GM23248 (cell line): ENCODE measurements around the gene C4B. TPM values are rescaled to one million over a fixed set of nuclear protein-coding genes. Genes with fewer than 3 reads are reported as not detected.

Source experiments
- DNase-seq: peaks from one replicate; pipeline ENCODE4 v3.0.0-alpha.2; 2015
- H2AFZ ChIP-seq: fragments of 200-600 bp; sonication (generic); 2 replicates; pipeline ENCODE4 v1.6.1; 2016; ENCODE audit warnings: antibody characterized with exemption
- H3F3A ChIP-seq: fragments of 200-600 bp; sonication (generic); 2 replicates; pipeline ENCODE4 v1.6.1; 2016; ENCODE audit warnings: mild to moderate bottlenecking, antibody characterized with exemption, mixed run types; ENCODE audit not compliant: insufficient read depth
- H3K27ac ChIP-seq: fragments of 200-600 bp; sonication (generic); 2 replicates; pipeline ENCODE4 v1.5.1; 2016; ENCODE audit warnings: mild to moderate bottlenecking
- H3K27me3 ChIP-seq: fragments of 200-600 bp; sonication (generic); replicated peaks from 2 replicates; pipeline ENCODE4 v1.6.1; 2016; ENCODE audit warnings: mild to moderate bottlenecking; ENCODE audit not compliant: insufficient read depth
- H3K36me3 ChIP-seq: fragments of 200-600 bp; sonication (generic); 2 replicates; pipeline ENCODE4 v1.6.1; 2016; ENCODE audit warnings: low read depth, mild to moderate bottlenecking
- H3K4me1 ChIP-seq: fragments of 200-600 bp; sonication (generic); 2 replicates; pipeline ENCODE4 v1.6.1; 2016; ENCODE audit warnings: mild to moderate bottlenecking; ENCODE audit not compliant: insufficient read depth
- H3K4me2 ChIP-seq: fragments of 200-600 bp; sonication (generic); one replicate; pipeline ENCODE4 v1.6.1; 2016; ENCODE audit warnings: mild to moderate bottlenecking; ENCODE audit not compliant: unreplicated experiment
- H3K4me3 ChIP-seq: fragments of 200-600 bp; sonication (generic); 2 replicates; pipeline ENCODE4 v1.5.1; 2016; ENCODE audit warnings: mild to moderate bottlenecking
- H3K79me2 ChIP-seq: fragments of 200-600 bp; sonication (generic); 2 replicates; pipeline ENCODE4 v1.6.1; 2016; ENCODE audit warnings: mild to moderate bottlenecking; ENCODE audit not compliant: insufficient read depth
- H3K9ac ChIP-seq: fragments of 200-600 bp; sonication (generic); 2 replicates; pipeline ENCODE4 v1.6.1; 2016; ENCODE audit warnings: mild to moderate bottlenecking
- H3K9me2 ChIP-seq: fragments of 200-600 bp; sonication (generic); 2 replicates; pipeline ENCODE4 v1.6.1; 2016; ENCODE audit warnings: mixed run types, mild to moderate bottlenecking, moderate library complexity; ENCODE audit not compliant: insufficient read depth
- H3K9me3 ChIP-seq: fragments of 200-600 bp; sonication (generic); one replicate; pipeline ENCODE4 v1.6.1; 2017; ENCODE audit warnings: low read depth
- H4K20me1 ChIP-seq: fragments of 200-600 bp; sonication (generic); 2 replicates; pipeline ENCODE4 v1.6.0; 2016; ENCODE audit not compliant: insufficient read depth
- EZH2 ChIP-seq: fragments of 200-600 bp; sonication (generic); IDR thresholded peaks from 2 replicates; pipeline ENCODE4 v1.6.1; 2018; ENCODE audit warnings: antibody characterized with exemption, mild to moderate bottlenecking; ENCODE audit not compliant: insufficient read depth, poor library complexity, severe bottlenecking
- EZH2phosphoT487 ChIP-seq: fragments of 200-600 bp; sonication (generic); IDR thresholded peaks from 2 replicates; pipeline ENCODE4 v1.6.1; 2018; ENCODE audit warnings: antibody characterized with exemption, moderate library complexity, mild to moderate bottlenecking, low read depth; ENCODE audit not compliant: insufficient read depth
- WGBS, 2 experiments: methylation state at CpG; one replicate each; pipeline ENCODE4 v1.1.6; 2015 to 2017; ENCODE audit warnings: low lambda C conversion rate in 2 of 2, low coverage in 1 of 2; ENCODE audit errors: missing lambda C conversion rate in 2 of 2; 5-methylcytosine and 5-hydroxymethylcytosine counted together
- in situ Hi-C: fragments of 300-500 bp; cut with MboI; formaldehyde crosslinking; loops from 2 replicates; pipeline ENCODE4 v1.15.0; 2020
- polyA plus RNA-seq: library from polyadenylated mRNA; unstranded; fragments of >200 nt; fragmentation: Nextera tagmentation; extraction: Ambion mirVana; gene quantifications from 2 replicates; pipeline ENCODE4 v1.2.1, GENCODE V29; 2016
- total RNA-seq: library from RNA; depleted of rRNA; stranded (reverse); fragments of >200 nt; shearing (Covaris generic); gene quantifications from 2 replicates; pipeline ENCODE4 v1.2.3, GENCODE V29; 2014

C4B gene
- total and polyA plus RNA-seq, 2 experiments from 2014 or later: 2.6 to 4.5 TPM

- Histone ChIP-seq H4K20me1 (no peaks in the 10 kb centered on the region), H3K4me3 (no peak overlapping the region), H3K27me3 (no peaks in the 10 kb centered on the region), H3F3A (peaks cover 18% of the 10 kb centered on the region), H3K9ac (no peak overlapping the region), H3K27ac (no peak overlapping the region), H2AFZ (no peak overlapping the region), H3K9me3 (no peaks in the 10 kb centered on the region), H3K36me3 (peaks cover 22% of the 10 kb centered on the region; the same call in 1 of the 2 replicates), H3K4me2 (no peak overlapping the region), H3K9me2 (no peaks in the 10 kb centered on the region), H3K79me2 (peaks cover 33% of the 10 kb centered on the region), H3K4me1 (peaks cover 9% of the 10 kb centered on the region)
- 55 to 59% methylated on average over 3 of the region's 3 CpGs for WGBS, 2 experiments
- TF ChIP-seq EZH2phosphoT487 (no peak), EZH2 (no peak)
- in situ Hi-C loops: no loop called here
- no peak for DNase-seq
Observed at GRCh38 chr6:31967926-31968320, 46.7 kb upstream of the C4B start.

GRCh38 chr6:31968326-31968725 lies 46.3 kb upstream of the C4B start:
- Histone ChIP-seq H3K27ac (no peak overlapping the region), H3F3A (peaks cover 20% of the 10 kb centered on the region), H3K4me3 (no peak overlapping the region), H3K4me1 (peaks cover 11% of the 10 kb centered on the region), H3K4me2 (no peak overlapping the region), H3K9ac (no peak overlapping the region), H3K79me2 (peaks cover 37% of the 10 kb centered on the region), H2AFZ (no peak overlapping the region), H3K9me3 (no peaks in the 10 kb centered on the region), H3K27me3 (no peaks in the 10 kb centered on the region), H4K20me1 (no peaks in the 10 kb centered on the region), H3K9me2 (no peaks in the 10 kb centered on the region), H3K36me3 (peaks cover 22% of the 10 kb centered on the region; the same call in 1 of the 2 replicates)
- no peak for DNase-seq
- 84 to 88% methylated on average over 11 of the region's 11 CpGs for WGBS, 2 experiments
- in situ Hi-C loops: no loop called here
- TF ChIP-seq EZH2phosphoT487 (no peak), EZH2 (no peak)

DNA sequence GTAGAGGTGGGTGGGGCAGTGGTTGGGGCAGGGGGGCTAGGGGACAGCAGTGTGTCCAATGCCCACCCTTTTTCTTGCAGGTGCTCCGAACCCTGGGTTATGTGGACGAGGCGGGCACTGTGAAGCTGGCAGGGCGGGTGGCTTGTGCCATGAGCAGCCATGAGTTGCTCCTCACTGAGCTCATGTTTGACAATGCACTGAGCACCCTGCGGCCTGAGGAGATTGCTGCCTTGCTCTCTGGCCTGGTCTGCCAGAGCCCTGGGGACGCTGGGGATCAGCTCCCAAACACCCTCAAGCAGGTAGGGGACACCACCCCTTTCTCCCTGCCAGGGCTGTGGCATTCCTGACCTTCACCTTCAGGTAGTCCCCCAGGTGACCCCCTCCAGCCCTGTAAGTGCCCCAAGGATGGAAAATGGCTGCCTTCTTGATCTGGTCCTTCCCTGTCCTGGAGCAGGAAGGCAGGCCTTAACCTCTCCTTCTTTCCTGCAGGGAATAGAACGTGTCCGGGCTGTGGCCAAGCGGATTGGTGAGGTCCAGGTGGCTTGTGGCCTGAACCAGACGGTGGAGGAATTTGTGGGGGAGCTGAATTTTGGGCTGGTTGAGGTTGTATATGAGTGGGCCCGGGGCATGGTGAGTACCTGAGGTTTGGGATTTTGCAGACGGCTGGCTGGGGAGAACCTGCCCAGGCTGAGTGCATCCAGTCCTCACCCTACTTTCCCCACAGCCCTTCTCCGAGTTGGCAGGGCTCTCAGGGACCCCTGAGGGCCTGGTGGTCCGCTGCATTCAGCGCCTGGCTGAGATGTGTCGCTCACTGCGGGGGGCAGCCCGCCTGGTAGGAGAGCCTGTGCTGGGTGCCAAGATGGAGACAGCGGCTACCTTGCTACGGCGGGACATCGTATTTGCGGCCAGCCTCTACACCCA lies 45.5 kb upstream of the C4B start:
- H3K79me2 ChIP-seq: peaks cover 44% of the 10 kb centered on the region
- in situ Hi-C loops: no loop called here
- no peaks in the 10 kb centered on the region for H3K9me2 ChIP-seq
- DNase-seq: no peak
- H3F3A ChIP-seq: peaks cover 23% of the 10 kb centered on the region
- H3K9me3 ChIP-seq: no peaks in the 10 kb centered on the region
- H3K4me2 ChIP-seq: peak overlapping the region; percentile 41
- H4K20me1 ChIP-seq: no peaks in the 10 kb centered on the region
- H3K36me3 ChIP-seq: peaks cover 22% of the 10 kb centered on the region; the same call in 1 of the 2 replicates
- peak overlapping the region; percentile 96; the same call in 1 of the 2 replicates for H3K27ac ChIP-seq
- 0 out of 2 replicates have a peak overlapping the region, but pooled peaks have one; percentile 99 for H3K9ac ChIP-seq
- TF ChIP-seq EZH2phosphoT487: no peak
- no peak for TF ChIP-seq EZH2
- no peaks in the 10 kb centered on the region for H3K27me3 ChIP-seq
- 79 to 81% methylated on average over 20 to 22 of the region's 23 CpGs for WGBS, 2 experiments
- no peak overlapping the region for H2AFZ ChIP-seq
- peaks cover 13% of the 10 kb centered on the region for H3K4me1 ChIP-seq
- no peak overlapping the region for H3K4me3 ChIP-seq

DNA sequence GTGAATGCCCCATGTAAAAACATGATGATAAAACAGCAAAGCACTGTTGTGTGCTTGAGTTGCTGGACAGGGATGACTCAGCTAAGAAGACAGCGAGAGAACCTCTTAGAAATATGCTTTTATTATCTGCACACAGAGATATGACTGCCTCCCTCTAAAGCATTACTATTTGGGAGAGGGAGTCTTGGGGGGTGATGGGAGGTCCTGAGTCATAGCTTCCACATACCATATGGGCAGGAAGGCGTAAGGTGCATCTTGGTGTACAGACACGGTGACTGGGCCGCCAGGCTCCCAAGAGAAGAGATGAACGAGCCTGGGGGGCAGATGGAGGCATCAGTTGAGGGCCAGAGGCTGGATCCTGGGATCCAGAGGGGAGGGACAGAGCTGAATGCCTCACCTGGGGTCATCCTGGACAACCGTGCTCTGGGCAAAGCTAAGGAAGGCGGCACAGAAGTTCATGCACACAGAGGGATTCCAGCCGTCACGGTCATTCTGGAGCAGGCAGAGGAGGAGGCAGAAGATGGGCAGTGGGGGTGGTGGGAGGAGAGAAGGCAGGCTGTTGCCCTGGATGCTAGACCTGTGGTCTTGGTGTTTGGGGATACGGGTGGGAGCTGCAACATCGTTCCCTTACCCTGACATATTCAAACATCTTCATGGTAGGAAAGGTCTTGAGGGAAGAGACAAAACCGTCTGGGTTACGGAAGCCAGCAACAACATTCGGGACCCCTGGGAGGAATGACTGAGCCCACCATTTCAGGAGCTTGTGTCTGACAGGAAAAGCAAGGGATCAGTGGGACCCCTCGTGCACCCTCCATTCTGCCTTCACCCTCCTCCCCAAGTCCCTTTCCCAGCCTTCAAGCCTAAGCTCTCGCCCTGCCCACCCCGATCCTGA lies 44.6 kb upstream of the C4B start:
- Histone ChIP-seq H3K79me2 (peaks cover 53% of the 10 kb centered on the region), H3K27me3 (no peaks in the 10 kb centered on the region), H3K4me1 (peaks cover 13% of the 10 kb centered on the region), H3F3A (peaks cover 23% of the 10 kb centered on the region), H2AFZ (no peak overlapping the region), H3K4me2 (peak overlapping the region; percentile 94), H3K9me2 (no peaks in the 10 kb centered on the region), H3K9ac (peak overlapping the region; percentile 99), H3K36me3 (peaks cover 15% of the 10 kb centered on the region; the same call in 1 of the 2 replicates), H3K9me3 (no peaks in the 10 kb centered on the region), H3K27ac (peak overlapping the region; percentile 96), H3K4me3 (peak overlapping the region; percentile 90), H4K20me1 (no peaks in the 10 kb centered on the region)
- in situ Hi-C loops: no loop called here
- no peak for TF ChIP-seq EZH2phosphoT487
- no peak for TF ChIP-seq EZH2
- WGBS, 2 experiments: 63 to 68% methylated on average over 17 of the region's 17 CpGs
- peak; percentile 56 for DNase-seq
